HepG2 (cell line): ENCODE measurements around the gene SNX9. TPM values are rescaled to one million over a fixed set of nuclear protein-coding genes. Genes with fewer than 3 reads are reported as not detected.

Experiments used
- ATAC-seq: fragments of 200-7000 bp; cut with Tn5 transposase; 3 replicates; pipeline ENCODE4 v1.9.1; 2020; ENCODE audit warnings: mild to moderate bottlenecking, moderate library complexity
- BruUV-seq: library from RNA; stranded (reverse); fragments of 400-500 nt; replicated peaks from 2 replicates; lab custom pipeline; 2021; lab: Mats Ljungman, UMichigan
- CTCF ChIA-PET: fragments of 300-600 bp; formaldehyde crosslinking; extraction: SDS; loops from one replicate; lab custom pipeline; 2021; ENCODE audit warnings: low total read pairs, inconsistent platforms, low intra/inter-chr PET ratio; lab: Yijun Ruan, JAX
- POLR2A ChIA-PET: fragments of 350-600 bp; sonication (Branson Sonifier 250); formaldehyde crosslinking; loops from one replicate; lab custom pipeline; 2020; ENCODE audit warnings: antibody characterized with exemption, inconsistent platforms; lab: Yijun Ruan, JAX
- DNase-seq: peaks from one replicate; pipeline ENCODE4 v3.0.0-alpha.2; 2015; ENCODE audit warnings: low spot score
- FAIRE-seq: peaks from 3 replicates; lab custom pipeline; 2011; peaks lifted over from hg19 to GRCh38; lab: Jason Lieb, UNC
- H2AFZ ChIP-seq: one replicate; pipeline ENCODE4 v1.6.1; 2011; ENCODE audit warnings: low read length, inconsistent platforms
- H3K27ac ChIP-seq: fragments of 300-600 bp; 3 replicates; pipeline ENCODE4 v1.8.0; 2011; ENCODE audit warnings: mixed run types, mild to moderate bottlenecking, mixed read lengths, low read length, inconsistent platforms; ENCODE audit not compliant: insufficient read depth; ENCODE audit errors: extremely low read length
- H3K27me3 ChIP-seq, 2 experiments: fragments of 200-600 bp in 1 of 2; 2 replicates in 1 of 2; 3 replicates in 1 of 2; pipeline versions ENCODE4 v1.6.0 to v1.8.0; 2011; ENCODE audit warnings: low read length in 2 of 2, mild to moderate bottlenecking in 2 of 2, moderate library complexity in 2 of 2, inconsistent platforms in 1 of 2; ENCODE audit not compliant: insufficient read depth in 2 of 2, control insufficient read depth in 1 of 2
- H3K36me3 ChIP-seq, 2 experiments: fragments of 200-600 bp in 1 of 2; replicated peaks in 1 of 2; 2 replicates in 1 of 2; 3 replicates in 1 of 2; pipeline versions ENCODE4 v1.5.1 to v1.8.0; 2011; ENCODE audit warnings: low read length in 2 of 2, inconsistent platforms in 1 of 2; ENCODE audit not compliant: insufficient read depth in 2 of 2, control insufficient read depth in 1 of 2
- H3K4me1 ChIP-seq: 2 replicates; pipeline ENCODE4 v1.5.1; 2012; ENCODE audit warnings: low read length, inconsistent platforms; ENCODE audit not compliant: insufficient read depth
- H3K4me2 ChIP-seq: 2 replicates; pipeline ENCODE4 v1.6.0; 2011; ENCODE audit warnings: low read depth, low read length, inconsistent platforms
- H3K4me3 ChIP-seq, 3 experiments: fragments of 200-600 bp in 1 of 3; sonication (generic), shearing (Covaris generic) in 1 of 3; replicated peaks in 1 of 3; 2 replicates each; pipeline ENCODE4 v1.5.1; 2011 to 2016; ENCODE audit warnings: low read length in 3 of 3, inconsistent platforms in 2 of 3, low read depth in 2 of 3, mild to moderate bottlenecking in 2 of 3, control low read depth in 1 of 3, mixed read lengths in 1 of 3; ENCODE audit not compliant: insufficient read depth in 1 of 3
- H3K79me2 ChIP-seq: one replicate; pipeline ENCODE4 v1.6.1; 2011; ENCODE audit warnings: low read length, inconsistent platforms; ENCODE audit not compliant: insufficient read depth
- H3K9ac ChIP-seq: 2 replicates; pipeline ENCODE4 v1.6.0; 2011; ENCODE audit warnings: mild to moderate bottlenecking, low read depth, low read length, inconsistent platforms; ENCODE audit not compliant: insufficient read depth
- H3K9me3 ChIP-seq: 2 replicates; pipeline ENCODE4 v1.5.1; 2012; ENCODE audit warnings: mild to moderate bottlenecking, low read length
- H4K20me1 ChIP-seq: 2 replicates; pipeline ENCODE4 v1.6.0; 2011; ENCODE audit warnings: inconsistent platforms, mild to moderate bottlenecking, low read length, moderate library complexity; ENCODE audit not compliant: insufficient read depth
- CBX1 ChIP-seq: IDR thresholded peaks from one replicate; pipeline ENCODE4 v1.6.1; 2016; ENCODE audit warnings: antibody characterized with exemption, low read depth
- DDIT3 ChIP-seq: sonication (generic); formaldehyde crosslinking; IDR thresholded peaks from 2 replicates; pipeline ENCODE4 v1.4.0; 2020; ENCODE audit warnings: mild to moderate bottlenecking, missing genetic modification reagents
- IRX3 ChIP-seq: sonication (generic); formaldehyde crosslinking; IDR thresholded peaks from 2 replicates; pipeline ENCODE4 v1.8.1; 2023; ENCODE audit warnings: mild to moderate bottlenecking, low read depth, missing genetic modification reagents, borderline replicate concordance
- MATR3 ChIP-seq: sonication (generic); formaldehyde crosslinking; IDR thresholded peaks from 2 replicates; pipeline ENCODE4 v1.4.0; 2020; ENCODE audit warnings: missing genetic modification reagents
- MBNL3 ChIP-seq: fragments of 250-450 bp; sonication (Bioruptor Pico); conservative IDR thresholded peaks from 2 replicates; pipeline ENCODE4 v1.8.0; 2022; ENCODE audit warnings: mild to moderate bottlenecking, inconsistent platforms
- NPAS2 ChIP-seq: sonication (generic); formaldehyde crosslinking; IDR thresholded peaks from 2 replicates; pipeline ENCODE4 v1.8.0; 2022; ENCODE audit warnings: mild to moderate bottlenecking, missing genetic modification reagents, borderline replicate concordance
- PTBP1 ChIP-seq: fragments of 200-400 bp; formaldehyde crosslinking; IDR thresholded peaks from 2 replicates; pipeline ENCODE4 v1.6.1; 2018; ENCODE audit warnings: low read length, low read depth; ENCODE audit not compliant: poor library complexity, severe bottlenecking
- THYN1 ChIP-seq: sonication (generic); formaldehyde crosslinking; IDR thresholded peaks from 2 replicates; pipeline ENCODE4 v1.8.1; 2023; ENCODE audit warnings: low read depth, mild to moderate bottlenecking, moderate library complexity, missing genetic modification reagents, borderline replicate concordance
- ZBTB25 ChIP-seq: IDR thresholded peaks from 2 replicates; pipeline ENCODE4 v1.6.1; 2018; ENCODE audit warnings: missing genetic modification reagents
- ZBTB4 ChIP-seq: sonication (generic); formaldehyde crosslinking; IDR thresholded peaks from 2 replicates; pipeline ENCODE4 v1.4.0; 2020; ENCODE audit warnings: missing genetic modification reagents, mild to moderate bottlenecking, borderline replicate concordance
- ZNF136 ChIP-seq: sonication (generic); formaldehyde crosslinking; IDR thresholded peaks from 2 replicates; pipeline ENCODE4 v1.8.1; 2022; ENCODE audit warnings: low read depth, mild to moderate bottlenecking, moderate library complexity, missing genetic modification reagents
- ZNF780A ChIP-seq: sonication (generic); formaldehyde crosslinking; IDR thresholded peaks from 2 replicates; pipeline ENCODE4 v1.8.0; 2022; ENCODE audit warnings: mild to moderate bottlenecking, missing genetic modification reagents, moderate library complexity
- ZSCAN21 ChIP-seq: sonication (generic); formaldehyde crosslinking; IDR thresholded peaks from 2 replicates; pipeline ENCODE4 v1.8.0; 2022; ENCODE audit warnings: mild to moderate bottlenecking, missing genetic modification reagents, moderate library complexity, borderline replicate concordance
- in situ Hi-C: cut with HindIII; loops from 2 replicates; pipeline ENCODE4 v1.10.0; 2017; ENCODE audit warnings: low pct_unique_long_range_greater_than_20kb; ENCODE audit not compliant: extremely low pct_ligation_motif_present
- intact Hi-C: fragments of 100-400 bp; cut with micrococcal nuclease; formaldehyde crosslinking; loops from one replicate; pipeline ENCODE4 v1.10.0; 2022; ENCODE audit not compliant: unreplicated experiment
- polyA plus RNA-seq, 8 experiments: library from polyadenylated mRNA; depleted of rRNA in 3 of 8; stranded (reverse) in 7 of 8; unstranded in 1 of 8; fragments of >200 nt; fragmentation: Illumina TruSeq in 4 of 8; extraction: Trizol in 4 of 8; gene quantifications; 2 replicates each; pipeline versions ENCODE4 v1.2.1 to v1.2.3, GENCODE V29; 2011 to 2016; ENCODE audit warnings: low read depth in 4 of 8, missing spikeins in 1 of 8, mixed read lengths in 1 of 8; ENCODE audit not compliant: insufficient read depth in 1 of 8
- total RNA-seq, 5 experiments: library from RNA; depleted of rRNA; stranded (reverse); fragments of >200 nt; fragmentation: Illumina TruSeq; extraction: Trizol; gene quantifications; 2 replicates each; pipeline ENCODE4 v1.2.3, GENCODE V29; 2016; ENCODE audit warnings: low read depth in 1 of 5

The SNX9 gene
- total and polyA plus RNA-seq, 2 of the 13 experiments (the other 11 are each of a cell fraction or from before 2014, with no cell fraction given): 21.9 to 36.0 TPM

DNA sequence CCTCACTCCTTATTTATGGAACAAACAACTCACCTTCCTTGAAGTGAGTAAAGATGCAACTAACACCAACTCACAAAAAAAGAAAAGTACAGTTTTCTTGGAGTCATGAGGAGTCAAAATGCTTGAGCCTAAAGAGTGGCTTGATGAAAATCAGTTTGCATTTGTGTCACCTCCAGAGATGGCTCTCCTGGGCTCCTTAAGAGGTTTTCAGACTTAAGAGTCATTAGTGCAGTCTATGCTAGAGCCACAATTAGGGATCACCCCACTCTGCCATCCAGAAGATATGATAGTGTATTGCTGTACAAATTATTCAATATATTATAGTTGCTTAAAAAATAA, 11.9 kb upstream of the SNX9 start:
- Histone ChIP-seq H3K27ac (no peak overlapping the region), H3K4me1 (peaks cover 3% of the 10 kb centered on the region; the same call in 1 of the 2 replicates), H3K9me3 (0 out of 2 replicates have a peak, but pooled peaks cover 3% of the 10 kb centered on the region), H3K9ac (no peak overlapping the region), H3K4me2 (no peak overlapping the region), H3K4me3 (no peak overlapping the region), H2AFZ (no peak overlapping the region), H3K27me3 (peaks cover 0 to 14% of the 10 kb centered on the region in 2 experiments; a peak in 3 of 5 replicates), H4K20me1 (no peaks in the 10 kb centered on the region), H3K79me2 (no peaks in the 10 kb centered on the region), H3K36me3 (no peaks in the 10 kb centered on the region)
- in situ Hi-C loops: no loop called here
- FAIRE-seq (no peak), ATAC-seq (no peak), DNase-seq (no peak)
- no peak for TF ChIP-seq ZBTB25 (CRISPR knock-in tag)
- TF ChIP-seq NPAS2 (CRISPR knock-in tag): no peak
- TF ChIP-seq PTBP1: no peak
- no peak for TF ChIP-seq CBX1
- TF ChIP-seq ZNF136: no peak
- TF ChIP-seq ZBTB4 (CRISPR knock-in tag): no peak
- TF ChIP-seq DDIT3: no peak
- no peak for TF ChIP-seq THYN1 (CRISPR knock-in tag)
- TF ChIP-seq ZSCAN21 (CRISPR knock-in tag): no peak
- no peak for TF ChIP-seq MATR3 (CRISPR knock-in tag)
- TF ChIP-seq ZNF780A (CRISPR knock-in tag): no peak
- no peak for TF ChIP-seq MBNL3 (CRISPR knock-in tag)
- no peak for TF ChIP-seq IRX3 (CRISPR knock-in tag)
- CTCF ChIA-PET: no interaction called here
- intact Hi-C loops: no loop called here
- BruUV-seq: no TSS peak
- POLR2A ChIA-PET: no interaction called here
